PFSK-1 (cell line): ENCODE results near the gene TMEM87B.

Experiments
- FOXP2 ChIP-seq: optimal IDR thresholded peaks from 2 replicates; pipeline ENCODE3; 2011; ENCODE audit warnings: borderline replicate concordance, control low read depth, inconsistent platforms; ENCODE audit not compliant: insufficient read depth; ENCODE audit errors: extremely low read length, extremely low read depth
- POLR2AphosphoS5 ChIP-seq: IDR thresholded peaks from 2 replicates; pipeline ENCODE4 v1.6.1; 2012; ENCODE audit warnings: low read depth, mild to moderate bottlenecking, control low read depth, low read length, moderate library complexity
- SIN3A ChIP-seq: IDR thresholded peaks from 2 replicates; pipeline ENCODE4 v1.6.1; 2012; ENCODE audit warnings: mild to moderate bottlenecking, low read length, moderate library complexity, borderline replicate concordance; ENCODE audit not compliant: insufficient read depth
- TAF1 ChIP-seq: IDR thresholded peaks from 2 replicates; pipeline ENCODE4 v1.6.1; 2012; ENCODE audit warnings: low read length, control low read depth, borderline replicate concordance; ENCODE audit not compliant: insufficient read depth
- TF ChIP-seq, protein P1 (sequence below), 2 experiments: IDR thresholded peaks; 2 replicates each; pipeline versions ENCODE4 v1.6.1 to v1.8.0; 2011 to 2012; ENCODE audit warnings: low read depth in 2 of 2, low read length in 2 of 2, control low read depth in 1 of 2, inconsistent platforms in 1 of 2, mild to moderate bottlenecking in 1 of 2, moderate library complexity in 1 of 2; ENCODE audit not compliant: insufficient read depth in 1 of 2

TMEM87B gene

DNA sequence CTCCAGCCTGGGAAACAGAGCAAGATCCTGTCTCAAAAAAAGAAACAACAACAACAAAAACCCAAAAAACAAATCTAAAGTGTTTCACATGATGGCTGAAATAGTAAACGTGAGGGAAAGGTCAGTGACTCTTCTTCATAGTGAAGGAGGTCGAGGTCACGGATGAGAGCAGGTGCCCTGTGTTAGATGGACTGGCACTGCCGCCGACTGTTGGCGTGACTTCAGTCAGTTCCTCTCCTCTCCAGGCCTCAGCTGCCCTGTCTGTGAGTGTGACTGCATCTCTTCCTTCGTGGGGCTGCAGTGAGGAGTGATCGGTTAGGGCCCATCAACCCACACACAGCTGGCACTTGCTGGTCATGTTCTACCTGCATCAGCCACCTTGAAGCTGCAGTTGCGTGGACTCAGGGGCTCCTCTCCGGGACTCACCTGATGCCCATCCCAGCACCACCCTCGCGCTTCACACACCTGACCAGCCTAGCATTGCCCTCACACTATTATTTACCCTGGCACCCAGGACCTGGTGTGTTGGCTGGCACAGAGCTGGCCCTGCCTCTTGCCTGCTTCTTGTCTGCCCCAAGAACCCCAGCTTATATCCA is 30.1 kb upstream of the TMEM87B start:
- TF ChIP-seq, protein P1, sequence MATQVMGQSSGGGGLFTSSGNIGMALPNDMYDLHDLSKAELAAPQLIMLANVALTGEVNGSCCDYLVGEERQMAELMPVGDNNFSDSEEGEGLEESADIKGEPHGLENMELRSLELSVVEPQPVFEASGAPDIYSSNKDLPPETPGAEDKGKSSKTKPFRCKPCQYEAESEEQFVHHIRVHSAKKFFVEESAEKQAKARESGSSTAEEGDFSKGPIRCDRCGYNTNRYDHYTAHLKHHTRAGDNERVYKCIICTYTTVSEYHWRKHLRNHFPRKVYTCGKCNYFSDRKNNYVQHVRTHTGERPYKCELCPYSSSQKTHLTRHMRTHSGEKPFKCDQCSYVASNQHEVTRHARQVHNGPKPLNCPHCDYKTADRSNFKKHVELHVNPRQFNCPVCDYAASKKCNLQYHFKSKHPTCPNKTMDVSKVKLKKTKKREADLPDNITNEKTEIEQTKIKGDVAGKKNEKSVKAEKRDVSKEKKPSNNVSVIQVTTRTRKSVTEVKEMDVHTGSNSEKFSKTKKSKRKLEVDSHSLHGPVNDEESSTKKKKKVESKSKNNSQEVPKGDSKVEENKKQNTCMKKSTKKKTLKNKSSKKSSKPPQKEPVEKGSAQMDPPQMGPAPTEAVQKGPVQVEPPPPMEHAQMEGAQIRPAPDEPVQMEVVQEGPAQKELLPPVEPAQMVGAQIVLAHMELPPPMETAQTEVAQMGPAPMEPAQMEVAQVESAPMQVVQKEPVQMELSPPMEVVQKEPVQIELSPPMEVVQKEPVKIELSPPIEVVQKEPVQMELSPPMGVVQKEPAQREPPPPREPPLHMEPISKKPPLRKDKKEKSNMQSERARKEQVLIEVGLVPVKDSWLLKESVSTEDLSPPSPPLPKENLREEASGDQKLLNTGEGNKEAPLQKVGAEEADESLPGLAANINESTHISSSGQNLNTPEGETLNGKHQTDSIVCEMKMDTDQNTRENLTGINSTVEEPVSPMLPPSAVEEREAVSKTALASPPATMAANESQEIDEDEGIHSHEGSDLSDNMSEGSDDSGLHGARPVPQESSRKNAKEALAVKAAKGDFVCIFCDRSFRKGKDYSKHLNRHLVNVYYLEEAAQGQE (IDR thresholded peaks at IDR 0.05; ENCODE audit: insufficient read depth in 1 of 2, low read depth in 2 of 2, low read length in 2 of 2): no peak
- TF ChIP-seq SIN3A: no peak
- TF ChIP-seq FOXP2: no peak
- no peak for TF ChIP-seq POLR2AphosphoS5
- no peak for TF ChIP-seq TAF1

DNA sequence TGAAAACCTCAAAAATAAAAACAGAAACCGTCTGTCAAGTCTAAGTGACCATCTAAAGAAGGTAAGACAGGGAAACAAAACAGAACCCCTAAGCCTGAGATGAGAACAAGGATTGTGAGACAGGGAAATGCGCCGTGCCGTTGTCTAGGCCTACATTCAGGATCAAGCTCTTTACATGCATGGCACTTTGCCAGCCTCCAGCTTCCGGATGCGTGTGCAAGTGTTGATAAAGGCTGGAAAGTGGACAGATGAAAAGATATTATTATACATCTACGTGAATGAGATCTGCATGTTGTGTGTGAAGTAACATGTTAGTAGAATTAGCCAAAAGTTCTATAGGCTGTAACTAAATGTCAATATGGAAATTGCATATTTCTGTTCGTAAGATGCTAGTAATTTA is 28.6 kb upstream of the TMEM87B start:
- TF ChIP-seq SIN3A (0 out of 2 replicates have a peak, but pooled peaks have one; percentile 41), TAF1 (no peak)
- TF ChIP-seq, protein P1 (IDR thresholded peaks at IDR 0.05; ENCODE audit: insufficient read depth in 1 of 2, low read depth in 2 of 2, low read length in 2 of 2): no peak

DNA sequence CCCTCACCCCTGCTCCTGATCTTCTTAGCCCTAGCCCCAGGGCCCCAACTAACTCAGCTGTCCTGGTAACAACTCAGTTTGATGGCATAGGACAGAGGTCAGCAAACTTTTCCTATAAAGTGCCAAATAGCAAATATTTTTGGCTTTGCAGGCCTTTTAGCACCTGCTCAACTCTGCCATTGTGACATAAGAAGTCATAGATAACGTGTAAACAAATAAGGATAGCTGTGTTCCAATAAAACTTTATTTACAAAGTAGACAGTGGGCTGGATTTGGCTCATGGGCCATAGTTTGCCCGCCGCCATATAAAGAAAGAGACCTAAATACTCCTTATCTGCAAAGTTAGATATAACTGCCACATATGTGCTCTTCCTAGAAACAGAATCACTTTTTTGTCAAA is 27.3 kb upstream of the TMEM87B start:
- TF ChIP-seq, protein P1 (IDR thresholded peaks at IDR 0.05; ENCODE audit: insufficient read depth in 1 of 2, low read depth in 2 of 2, low read length in 2 of 2): no peak
- TF ChIP-seq SIN3A (no peak), POLR2AphosphoS5 (no peak), FOXP2 (no peak), TAF1 (no peak)

DNA sequence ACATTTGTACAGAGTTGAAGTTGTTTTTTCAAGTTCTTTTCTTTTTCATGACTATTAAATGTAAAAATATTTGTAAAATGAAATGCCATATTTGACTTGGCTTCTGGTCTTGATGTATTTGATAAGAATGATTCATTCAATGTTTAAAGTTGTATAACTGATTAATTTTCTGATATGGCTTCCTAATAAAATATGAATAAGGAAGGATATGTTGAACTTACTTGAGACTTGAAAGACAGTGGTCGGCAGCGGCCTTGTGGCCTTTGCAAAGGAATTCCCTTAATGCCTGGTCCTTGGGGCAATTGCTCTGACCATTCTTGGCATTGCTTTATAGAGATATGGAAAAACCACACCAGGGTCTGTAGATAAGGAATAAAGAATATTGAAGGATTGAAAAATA is 25.9 kb upstream of the TMEM87B start:
- TF ChIP-seq POLR2AphosphoS5 (no peak), FOXP2 (no peak), TAF1 (no peak)
- TF ChIP-seq, protein P1 (IDR thresholded peaks at IDR 0.05; ENCODE audit: insufficient read depth in 1 of 2, low read depth in 2 of 2, low read length in 2 of 2): no peak
